GDM1 (cell line): ENCODE measurements around the gene FGD2.
A peak's percentile ranks its signal among the peaks of the same experiment; 100 is the strongest.

ENCODE experiments used
- DNase-seq: peaks from one replicate; lab custom pipeline; 2025; lab: John Stamatoyannopoulos, UW

Gene FGD2

GRCh38 chr6:36970892-36971842 is 34.3 kb upstream of the FGD2 start:
- DNase-seq: no peak

- DNase-seq: no peak
Measured at GRCh38 chr6:36971921-36972673, 33.4 kb upstream of the FGD2 start.

GRCh38 chr6:36973190-36973589 is 32.3 kb upstream of the FGD2 start:
- no peak for DNase-seq

GRCh38 chr6:36973647-36974046 is 31.8 kb upstream of the FGD2 start:
- no peak for DNase-seq

- no peak for DNase-seq
Measured at GRCh38 chr6:36975231-36976006, 30.0 kb upstream of the FGD2 start.

- no peak for DNase-seq
Measured at GRCh38 chr6:36976007-36976264, 29.5 kb upstream of the FGD2 start.

GRCh38 chr6:36976509-36976908 is 28.9 kb upstream of the FGD2 start:
- no peak for DNase-seq

- no peak for DNase-seq
Measured at GRCh38 chr6:36976931-36977330, 28.5 kb upstream of the FGD2 start.

GRCh38 chr6:36977470-36977941 is 27.9 kb upstream of the FGD2 start:
- no peak for DNase-seq

- no peak for DNase-seq
Measured at GRCh38 chr6:36978421-36979346, 26.8 kb upstream of the FGD2 start.

- DNase-seq: no peak
Measured at GRCh38 chr6:36979347-36979742, 26.1 kb upstream of the FGD2 start.

GRCh38 chr6:36980129-36980528 is 25.3 kb upstream of the FGD2 start:
- no peak for DNase-seq

- no peak for DNase-seq
Measured at GRCh38 chr6:36980876-36981619, 24.4 kb upstream of the FGD2 start.

- no peak for DNase-seq
Measured at GRCh38 chr6:36983538-36983937, 21.9 kb upstream of the FGD2 start.

- no peak for DNase-seq
Measured at GRCh38 chr6:36984581-36985416, 20.7 kb upstream of the FGD2 start.

- no peak for DNase-seq
Measured at GRCh38 chr6:36985417-36985807, 20.0 kb upstream of the FGD2 start.

- peak; percentile 86 for DNase-seq
Measured at GRCh38 chr6:36985808-36986703, 19.4 kb upstream of the FGD2 start, which contains the start of gene MTCH1. Gene MTCH1, minus strand, starts transcription at chr6:36986196. Its CDS starts 23 bp downstream, at chr6:36986173.

- DNase-seq: no peak
Measured at GRCh38 chr6:36986704-36987047, 18.8 kb upstream of the FGD2 start.

- no peak for DNase-seq
Measured at GRCh38 chr6:36989264-36989663, 16.2 kb upstream of the FGD2 start.
